HepG2 (cell line): ENCODE measurements around the gene TOMM20. TPM values are rescaled to one million over a fixed set of nuclear protein-coding genes. Genes with fewer than 3 reads are reported as not detected.

ENCODE experiments used
- ARNTL ChIP-seq: sonication (generic); formaldehyde crosslinking; IDR thresholded peaks from 2 replicates; pipeline ENCODE4 v1.4.0; 2020; ENCODE audit warnings: mild to moderate bottlenecking, missing genetic modification reagents
- DR1 ChIP-seq: sonication (generic); formaldehyde crosslinking; IDR thresholded peaks from 2 replicates; pipeline ENCODE4 v1.8.0; 2021; ENCODE audit warnings: mild to moderate bottlenecking, missing genetic modification reagents, inconsistent platforms
- FOSL2 ChIP-seq: sonication (generic); formaldehyde crosslinking; IDR thresholded peaks from 2 replicates; pipeline ENCODE4 v1.4.0; 2020; ENCODE audit warnings: missing genetic modification reagents
- KLF12 ChIP-seq: sonication (generic); formaldehyde crosslinking; IDR thresholded peaks from 2 replicates; pipeline ENCODE4 v1.4.0; 2020; ENCODE audit warnings: missing genetic modification reagents, borderline replicate concordance
- KLF6 ChIP-seq: IDR thresholded peaks from 2 replicates; pipeline ENCODE4 v1.8.0; 2016; ENCODE audit warnings: missing biosample characterization, missing genetic modification reagents
- NCOR1 ChIP-seq: fragments of 200-600 bp; sonication (generic); IDR thresholded peaks from 2 replicates; pipeline ENCODE4 v1.7.0; 2017; ENCODE audit warnings: antibody characterized with exemption, low read length, borderline replicate concordance
- PRMT3 ChIP-seq: sonication (generic); formaldehyde crosslinking; IDR thresholded peaks from 2 replicates; pipeline ENCODE4 v1.8.1; 2022; ENCODE audit warnings: low read depth, mild to moderate bottlenecking, moderate library complexity, missing genetic modification reagents, borderline replicate concordance
- SMAD3 ChIP-seq: sonication (generic); formaldehyde crosslinking; IDR thresholded peaks from 2 replicates; pipeline ENCODE4 v1.4.0; 2020; ENCODE audit warnings: missing genetic modification reagents
- UBTF ChIP-seq: sonication (generic); formaldehyde crosslinking; IDR thresholded peaks from 2 replicates; pipeline ENCODE4 v1.4.0; 2020; ENCODE audit warnings: mild to moderate bottlenecking, missing genetic modification reagents
- ZBTB38 ChIP-seq: sonication (generic); formaldehyde crosslinking; IDR thresholded peaks from 2 replicates; pipeline ENCODE4 v1.5.1; 2020; ENCODE audit warnings: mild to moderate bottlenecking, missing genetic modification reagents
- ZGPAT ChIP-seq: IDR thresholded peaks from 2 replicates; pipeline ENCODE4 v1.6.1; 2016; ENCODE audit warnings: mild to moderate bottlenecking
- ZMAT5 ChIP-seq: sonication (generic); formaldehyde crosslinking; IDR thresholded peaks from 2 replicates; pipeline ENCODE4 v1.5.0; 2020; ENCODE audit warnings: mild to moderate bottlenecking, low read depth, missing genetic modification reagents, borderline replicate concordance
- ZNF121 ChIP-seq: sonication (generic); formaldehyde crosslinking; IDR thresholded peaks from 2 replicates; pipeline ENCODE4 v1.5.0; 2020; ENCODE audit warnings: mild to moderate bottlenecking, missing genetic modification reagents
- ZNF512 ChIP-seq: sonication (generic); formaldehyde crosslinking; IDR thresholded peaks from 2 replicates; pipeline ENCODE4 v1.4.0; 2020; ENCODE audit warnings: mild to moderate bottlenecking, missing genetic modification reagents
- ZNF609 ChIP-seq: sonication (generic); formaldehyde crosslinking; IDR thresholded peaks from 2 replicates; pipeline ENCODE4 v1.4.0; 2020; ENCODE audit warnings: mild to moderate bottlenecking, missing genetic modification reagents, borderline replicate concordance
- ZNF615 ChIP-seq: sonication (generic); formaldehyde crosslinking; IDR thresholded peaks from 2 replicates; pipeline ENCODE4 v1.5.0; 2020; ENCODE audit warnings: mild to moderate bottlenecking, missing genetic modification reagents, borderline replicate concordance
- ZNF674 ChIP-seq: sonication (generic); formaldehyde crosslinking; IDR thresholded peaks from 2 replicates; pipeline ENCODE4 v1.5.0; 2020; ENCODE audit warnings: low read depth, mild to moderate bottlenecking, missing genetic modification reagents
- ZNF678 ChIP-seq: sonication (generic); formaldehyde crosslinking; IDR thresholded peaks from 2 replicates; pipeline ENCODE4 v1.4.0; 2020; ENCODE audit warnings: mild to moderate bottlenecking, missing genetic modification reagents
- ZNF788 ChIP-seq: sonication (generic); formaldehyde crosslinking; IDR thresholded peaks from 2 replicates; pipeline ENCODE4 v1.5.0; 2020; ENCODE audit warnings: mild to moderate bottlenecking, missing genetic modification reagents, borderline replicate concordance
- polyA plus RNA-seq, 8 experiments: library from polyadenylated mRNA; depleted of rRNA in 3 of 8; stranded (reverse) in 7 of 8; unstranded in 1 of 8; fragments of >200 nt; fragmentation: Illumina TruSeq in 4 of 8; extraction: Trizol in 4 of 8; gene quantifications; 2 replicates each; pipeline versions ENCODE4 v1.2.1 to v1.2.3, GENCODE V29; 2011 to 2016; ENCODE audit warnings: low read depth in 4 of 8, missing spikeins in 1 of 8, mixed read lengths in 1 of 8; ENCODE audit not compliant: insufficient read depth in 1 of 8
- total RNA-seq, 5 experiments: library from RNA; depleted of rRNA; stranded (reverse); fragments of >200 nt; fragmentation: Illumina TruSeq; extraction: Trizol; gene quantifications; 2 replicates each; pipeline ENCODE4 v1.2.3, GENCODE V29; 2016; ENCODE audit warnings: low read depth in 1 of 5

TOMM20 gene
- total and polyA plus RNA-seq, 2 of the 13 experiments (the other 11 are each of a cell fraction or from before 2014, with no cell fraction given): 153 to 376 TPM

- peak; percentile 76 for TF ChIP-seq UBTF (CRISPR knock-in tag)
- peak; percentile 67; the same call in 1 of the 2 replicates for TF ChIP-seq NCOR1
- peak; percentile 69 for TF ChIP-seq ZBTB38 (CRISPR knock-in tag)
- TF ChIP-seq KLF6 (CRISPR knock-in tag): peak; percentile 94; the same call in 1 of the 2 replicates
- TF ChIP-seq ZNF615 (CRISPR knock-in tag): peak; percentile 63; the same call in 1 of the 2 replicates
- peak; percentile 92 for TF ChIP-seq FOSL2 (CRISPR knock-in tag)
- peak; percentile 87 for TF ChIP-seq ZGPAT
- peak; percentile 89 for TF ChIP-seq SMAD3 (CRISPR knock-in tag)
- no peak for TF ChIP-seq ZNF512 (CRISPR knock-in tag)
- peak; percentile 73 for TF ChIP-seq ZNF121
- TF ChIP-seq KLF12 (CRISPR knock-in tag): no peak
- TF ChIP-seq ZNF788: peak; percentile 66; the same call in 1 of the 2 replicates
- TF ChIP-seq ZMAT5 (CRISPR knock-in tag): no peak
- peak; percentile 57 for TF ChIP-seq ARNTL (CRISPR knock-in tag)
- TF ChIP-seq ZNF674 (CRISPR knock-in tag): no peak
- peak; percentile 78 for TF ChIP-seq PRMT3 (CRISPR knock-in tag)
- TF ChIP-seq DR1 (CRISPR knock-in tag): peak; percentile 69
- TF ChIP-seq ZNF678 (CRISPR knock-in tag): 0 out of 2 replicates have a peak, but pooled peaks have one; percentile 58
- peak; percentile 94 for TF ChIP-seq ZNF609 (CRISPR knock-in tag)
These were observed 55.2 kb downstream of the TOMM20 start (continued) for GRCh38 chr1:235073331-235073967.
